PC-9 (cell line): ENCODE data around the gene DSN1. TPM values are rescaled to one million over a fixed set of nuclear protein-coding genes. Genes with fewer than 3 reads are reported as not detected.

Experiments
- BruUV-seq: library from RNA; stranded (reverse); fragments of 400-500 nt; replicated peaks from 2 replicates; lab custom pipeline; 2021; lab: Mats Ljungman, UMichigan
- CTCF ChIA-PET: fragments of 300-600 bp; sonication (Branson Sonifier 250); formaldehyde crosslinking; loops from one replicate; lab custom pipeline; 2022; ENCODE audit warnings: antibody characterized with exemption; lab: Charles Lee
- POLR2A ChIA-PET: fragments of 300-600 bp; sonication (Branson Sonifier 250); formaldehyde crosslinking; loops from one replicate; lab custom pipeline; 2022; ENCODE audit warnings: antibody characterized with exemption; ENCODE audit not compliant: unreplicated experiment; lab: Charles Lee
- DNase-seq, 2 experiments: peaks; one replicate each; pipeline versions ENCODE4 v3.0.0 to v3.0.0-alpha.2; 2015 to 2022; ENCODE audit warnings: mixed read lengths in 1 of 2
- H2AFZ ChIP-seq: fragments of 200-600 bp; sonication (generic); 2 replicates; pipeline ENCODE4 v1.8.1; 2017; ENCODE audit warnings: antibody characterized with exemption
- H3F3A ChIP-seq: fragments of 200-600 bp; sonication (generic); 2 replicates; pipeline ENCODE4 v1.8.1; 2017; ENCODE audit warnings: antibody characterized with exemption, mild to moderate bottlenecking, low read depth; ENCODE audit not compliant: insufficient read depth
- H3K27ac ChIP-seq: fragments of 200-600 bp; sonication (generic); 2 replicates; pipeline ENCODE4 v1.6.1; 2016; ENCODE audit warnings: mixed run types
- H3K27me3 ChIP-seq: fragments of 200-600 bp; sonication (generic); 2 replicates; pipeline ENCODE4 v1.6.1; 2016; ENCODE audit warnings: low read depth, mixed run types; ENCODE audit not compliant: insufficient read depth
- H3K36me3 ChIP-seq: fragments of 200-600 bp; sonication (generic); 2 replicates; pipeline ENCODE4 v1.6.1; 2016; ENCODE audit warnings: low read depth, mixed run types
- H3K4me1 ChIP-seq: fragments of 200-600 bp; sonication (generic); replicated peaks from 2 replicates; pipeline ENCODE4 v1.6.1; 2016; ENCODE audit warnings: mixed run types; ENCODE audit not compliant: insufficient read depth
- H3K4me2 ChIP-seq: fragments of 200-600 bp; sonication (generic); 2 replicates; pipeline ENCODE4 v1.6.1; 2017; ENCODE audit warnings: mixed run types
- H3K4me3 ChIP-seq: fragments of 200-600 bp; sonication (generic); 2 replicates; pipeline ENCODE4 v1.6.1; 2016; ENCODE audit warnings: mixed run types
- H3K79me2 ChIP-seq: fragments of 200-600 bp; sonication (generic); 2 replicates; pipeline ENCODE4 v1.6.1; 2017; ENCODE audit warnings: low read depth, mixed run types
- H3K9me2 ChIP-seq: fragments of 200-600 bp; sonication (generic); 2 replicates; pipeline ENCODE4 v1.8.1; 2017; ENCODE audit warnings: mild to moderate bottlenecking; ENCODE audit not compliant: insufficient read depth
- H3K9me3 ChIP-seq: fragments of 200-600 bp; sonication (generic); 2 replicates; pipeline ENCODE4 v1.8.1; 2016; ENCODE audit warnings: low read depth; ENCODE audit not compliant: insufficient read depth
- H4K20me1 ChIP-seq: fragments of 200-600 bp; sonication (generic); 2 replicates; pipeline ENCODE4 v1.8.1; 2017; ENCODE audit not compliant: insufficient read depth
- EZH2 ChIP-seq: fragments of 200-600 bp; sonication (generic); IDR thresholded peaks from 2 replicates; pipeline ENCODE4 v1.8.0; 2017; ENCODE audit warnings: antibody characterized with exemption, low read depth
- intact Hi-C: fragments of 100-400 bp; cut with micrococcal nuclease; formaldehyde crosslinking; loops from one replicate; pipeline ENCODE4 v1.10.0; 2022; ENCODE audit not compliant: unreplicated experiment
- total RNA-seq: library from RNA; stranded (reverse); gene quantifications from 2 replicates; pipeline ENCODE4 v1.2.3, GENCODE V29; 2021
- TF ChIP-seq, protein P1 (sequence below): fragments of 200-600 bp; sonication (generic); conservative IDR thresholded peaks from 2 replicates; pipeline ENCODE4 v1.6.1; 2017; ENCODE audit warnings: mixed run types, antibody characterized with exemption, mild to moderate bottlenecking, moderate library complexity

Gene DSN1
- total RNA-seq, 1 experiment from 2014 or later: 32.4 TPM

DNA sequence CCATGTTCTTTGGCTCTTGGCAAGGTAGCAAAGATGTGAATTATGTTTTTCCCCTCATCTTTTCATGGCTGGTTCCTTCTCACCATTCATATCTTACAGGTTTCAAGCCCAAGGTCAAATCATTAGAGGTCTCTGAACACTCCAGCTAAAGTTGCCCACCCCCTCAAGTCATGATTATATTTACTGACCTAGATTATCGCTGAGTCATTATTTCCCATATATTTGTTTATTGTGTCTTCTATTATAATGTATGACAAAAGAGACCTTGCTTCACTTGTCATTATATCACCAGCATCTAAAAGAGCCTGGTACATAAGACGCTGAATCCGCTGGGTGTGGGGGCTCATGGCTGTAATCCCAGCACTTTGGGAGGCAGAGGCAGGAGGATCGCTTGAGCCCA, 12.4 kb downstream of the DSN1 start:
- H3F3A ChIP-seq: peaks cover 15% of the 10 kb centered on the region
- no peaks in the 10 kb centered on the region for H3K9me2 ChIP-seq
- no peak overlapping the region for H2AFZ ChIP-seq
- H3K4me2 ChIP-seq: no peak overlapping the region
- TF ChIP-seq EZH2: no peak
- TF ChIP-seq, protein P1, sequence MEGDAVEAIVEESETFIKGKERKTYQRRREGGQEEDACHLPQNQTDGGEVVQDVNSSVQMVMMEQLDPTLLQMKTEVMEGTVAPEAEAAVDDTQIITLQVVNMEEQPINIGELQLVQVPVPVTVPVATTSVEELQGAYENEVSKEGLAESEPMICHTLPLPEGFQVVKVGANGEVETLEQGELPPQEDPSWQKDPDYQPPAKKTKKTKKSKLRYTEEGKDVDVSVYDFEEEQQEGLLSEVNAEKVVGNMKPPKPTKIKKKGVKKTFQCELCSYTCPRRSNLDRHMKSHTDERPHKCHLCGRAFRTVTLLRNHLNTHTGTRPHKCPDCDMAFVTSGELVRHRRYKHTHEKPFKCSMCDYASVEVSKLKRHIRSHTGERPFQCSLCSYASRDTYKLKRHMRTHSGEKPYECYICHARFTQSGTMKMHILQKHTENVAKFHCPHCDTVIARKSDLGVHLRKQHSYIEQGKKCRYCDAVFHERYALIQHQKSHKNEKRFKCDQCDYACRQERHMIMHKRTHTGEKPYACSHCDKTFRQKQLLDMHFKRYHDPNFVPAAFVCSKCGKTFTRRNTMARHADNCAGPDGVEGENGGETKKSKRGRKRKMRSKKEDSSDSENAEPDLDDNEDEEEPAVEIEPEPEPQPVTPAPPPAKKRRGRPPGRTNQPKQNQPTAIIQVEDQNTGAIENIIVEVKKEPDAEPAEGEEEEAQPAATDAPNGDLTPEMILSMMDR: no peak
- H3K27ac ChIP-seq: peak overlapping the region; percentile 41; the same call in 1 of the 2 replicates
- POLR2A ChIA-PET: no interaction called here
- CTCF ChIA-PET: no interaction called here
- no peaks in the 10 kb centered on the region for H3K79me2 ChIP-seq
- H3K4me3 ChIP-seq: no peak overlapping the region
- H4K20me1 ChIP-seq: no peaks in the 10 kb centered on the region
- H3K9me3 ChIP-seq: no peaks in the 10 kb centered on the region
- 0 out of 2 replicates have a peak, but pooled peaks cover 3% of the 10 kb centered on the region for H3K36me3 ChIP-seq
- peaks cover 7% of the 10 kb centered on the region; the same call in 1 of the 2 replicates for H3K4me1 ChIP-seq
- BruUV-seq: no TSS peak
- DNase-seq: no peak
- intact Hi-C loops: no loop called here
- H3K27me3 ChIP-seq: no peaks in the 10 kb centered on the region

GRCh38 chr20:36760647-36761046, 12.9 kb downstream of the DSN1 start:
- peaks cover 7% of the 10 kb centered on the region; the same call in 1 of the 2 replicates for H3K4me1 ChIP-seq
- H2AFZ ChIP-seq: no peak overlapping the region
- no peak overlapping the region for H3K4me3 ChIP-seq
- POLR2A ChIA-PET: no interaction called here
- intact Hi-C loops: no loop called here
- H3K79me2 ChIP-seq: no peaks in the 10 kb centered on the region
- H4K20me1 ChIP-seq: no peaks in the 10 kb centered on the region
- CTCF ChIA-PET: no interaction called here
- no peaks in the 10 kb centered on the region for H3K9me2 ChIP-seq
- peak overlapping the region; percentile 41; the same call in 1 of the 2 replicates for H3K27ac ChIP-seq
- 0 out of 2 replicates have a peak, but pooled peaks cover 3% of the 10 kb centered on the region for H3K36me3 ChIP-seq
- peaks cover 16% of the 10 kb centered on the region for H3F3A ChIP-seq
- DNase-seq: no peak
- TF ChIP-seq, protein P1: no peak
- TF ChIP-seq EZH2: no peak
- BruUV-seq: TSS peak; percentile 5
- no peaks in the 10 kb centered on the region for H3K27me3 ChIP-seq
- no peaks in the 10 kb centered on the region for H3K9me3 ChIP-seq
- H3K4me2 ChIP-seq: no peak overlapping the region

DNA sequence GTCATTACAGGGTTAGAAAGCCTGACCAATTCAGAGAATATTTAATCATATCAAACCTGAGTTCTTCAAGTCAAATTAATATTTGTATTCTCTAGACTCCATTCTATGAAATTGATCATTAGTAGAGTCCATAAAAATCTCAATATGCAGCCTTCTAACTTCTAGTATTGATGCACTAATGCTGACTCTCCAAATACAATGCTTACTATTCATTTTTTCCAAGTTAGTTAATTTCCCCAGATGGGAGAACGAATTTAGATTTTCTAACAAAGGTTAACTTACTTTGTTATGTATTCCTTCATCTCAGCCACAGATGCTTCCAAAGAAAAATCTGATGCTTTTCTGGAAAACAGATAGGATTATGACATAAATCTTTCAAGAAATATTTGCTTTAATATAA, 15.3 kb downstream of the DSN1 start:
- Histone ChIP-seq H3K9me3 (no peaks in the 10 kb centered on the region), H3K4me3 (no peak overlapping the region), H3K4me2 (no peak overlapping the region), H3K9me2 (no peaks in the 10 kb centered on the region), H3K79me2 (no peaks in the 10 kb centered on the region), H3K27me3 (no peaks in the 10 kb centered on the region), H3K36me3 (0 out of 2 replicates have a peak, but pooled peaks cover 3% of the 10 kb centered on the region), H4K20me1 (0 out of 2 replicates have a peak, but pooled peaks cover 3% of the 10 kb centered on the region), H3K4me1 (peaks cover 7% of the 10 kb centered on the region; the same call in 1 of the 2 replicates), H3K27ac (no peak overlapping the region), H2AFZ (no peak overlapping the region), H3F3A (peaks cover 26% of the 10 kb centered on the region)
- intact Hi-C loops: no loop called here
- POLR2A ChIA-PET: no interaction called here
- no TSS peak for BruUV-seq
- DNase-seq: no peak
- TF ChIP-seq, protein P1: no peak
- no peak for TF ChIP-seq EZH2
- CTCF ChIA-PET: no interaction called here
